OCI-LY3 (cell line): ENCODE results near the gene FMO2.

Experiments
- H2AFZ ChIP-seq: fragments of 200-600, 300-600 bp; shearing (Covaris generic); 2 replicates; pipeline ENCODE4 v1.6.0; 2014; ENCODE audit warnings: antibody characterized with exemption, low read depth, low read length
- H3K27ac ChIP-seq: fragments of 200-600, 300-600 bp; sonication (generic); 2 replicates; pipeline ENCODE4 v1.5.1; 2014; ENCODE audit warnings: mild to moderate bottlenecking, low read length, moderate library complexity, mixed read lengths
- H3K27me3 ChIP-seq: fragments of 200-600, 300-600 bp; sonication (generic); 2 replicates; pipeline ENCODE4 v1.6.1; 2014; ENCODE audit warnings: low read depth, low read length, mixed read lengths
- H3K36me3 ChIP-seq: fragments of 200-600, 300-600 bp; sonication (generic); replicated peaks from 2 replicates; pipeline ENCODE3; 2014; ENCODE audit warnings: low read depth, low read length, mixed read lengths
- H3K4me1 ChIP-seq: fragments of 300-600, 200-600 bp; sonication (generic); 2 replicates; pipeline ENCODE4 v1.6.1; 2014; ENCODE audit warnings: low read length, mixed read lengths
- H3K4me2 ChIP-seq: fragments of 200-600, 300-600 bp; sonication (generic); 2 replicates; pipeline ENCODE4 v1.6.1; 2014; ENCODE audit warnings: low read length, mixed read lengths
- H3K4me3 ChIP-seq: fragments of 300-600, 200-600 bp; sonication (generic); 2 replicates; pipeline ENCODE4 v1.5.1; 2014; ENCODE audit warnings: antibody characterized with exemption, mild to moderate bottlenecking, low read length, moderate library complexity
- H3K79me2 ChIP-seq: fragments of 300-600, 200-600 bp; shearing (Covaris generic); 2 replicates; pipeline ENCODE4 v1.6.1; 2014; ENCODE audit warnings: mild to moderate bottlenecking, low read length, mixed read lengths
- H3K9ac ChIP-seq: fragments of 300-600, 200-600 bp; shearing (Covaris generic); 2 replicates; pipeline ENCODE4 v1.6.0; 2014; ENCODE audit warnings: mild to moderate bottlenecking, low read length, moderate library complexity
- H3K9me3 ChIP-seq: fragments of 200-600, 300-600 bp; shearing (Covaris generic); 2 replicates; pipeline ENCODE4 v1.6.1; 2014; ENCODE audit warnings: low read length, mixed read lengths; ENCODE audit not compliant: insufficient read depth
- H4K20me1 ChIP-seq: fragments of 200-600, 300-600 bp; sonication (generic); 2 replicates; pipeline ENCODE4 v1.6.1; 2016; ENCODE audit warnings: low read length, mixed read lengths; ENCODE audit not compliant: insufficient read depth
- EZH2phosphoT487 ChIP-seq: fragments of 200-600 bp; shearing (Covaris generic); IDR thresholded peaks from 2 replicates; pipeline ENCODE4 v1.6.1; 2018; ENCODE audit warnings: antibody characterized with exemption, mixed run types, low read depth
- TF ChIP-seq, protein P1 (sequence below): fragments of 200-600, 300-600 bp; sonication (generic); IDR thresholded peaks from 2 replicates; pipeline ENCODE4 v1.5.1; 2014; ENCODE audit warnings: antibody characterized with exemption, low read length, low read depth

The FMO2 gene

GRCh38 chr1:171245458-171246064 lies 60.5 kb downstream of the FMO2 start:
- Histone ChIP-seq H3K4me2 (peak overlapping the region; percentile 31; the same call in 1 of the 2 replicates), H3K27me3 (no peaks in the 10 kb centered on the region), H3K36me3 (peaks cover 33% of the 10 kb centered on the region), H3K4me3 (no peak overlapping the region), H2AFZ (no peak overlapping the region), H3K79me2 (peaks cover 78% of the 10 kb centered on the region), H3K9me3 (no peaks in the 10 kb centered on the region), H3K4me1 (peaks cover 59% of the 10 kb centered on the region), H3K9ac (no peak overlapping the region), H3K27ac (peak overlapping the region; percentile 7), H4K20me1 (no peaks in the 10 kb centered on the region)
- TF ChIP-seq, protein P1, sequence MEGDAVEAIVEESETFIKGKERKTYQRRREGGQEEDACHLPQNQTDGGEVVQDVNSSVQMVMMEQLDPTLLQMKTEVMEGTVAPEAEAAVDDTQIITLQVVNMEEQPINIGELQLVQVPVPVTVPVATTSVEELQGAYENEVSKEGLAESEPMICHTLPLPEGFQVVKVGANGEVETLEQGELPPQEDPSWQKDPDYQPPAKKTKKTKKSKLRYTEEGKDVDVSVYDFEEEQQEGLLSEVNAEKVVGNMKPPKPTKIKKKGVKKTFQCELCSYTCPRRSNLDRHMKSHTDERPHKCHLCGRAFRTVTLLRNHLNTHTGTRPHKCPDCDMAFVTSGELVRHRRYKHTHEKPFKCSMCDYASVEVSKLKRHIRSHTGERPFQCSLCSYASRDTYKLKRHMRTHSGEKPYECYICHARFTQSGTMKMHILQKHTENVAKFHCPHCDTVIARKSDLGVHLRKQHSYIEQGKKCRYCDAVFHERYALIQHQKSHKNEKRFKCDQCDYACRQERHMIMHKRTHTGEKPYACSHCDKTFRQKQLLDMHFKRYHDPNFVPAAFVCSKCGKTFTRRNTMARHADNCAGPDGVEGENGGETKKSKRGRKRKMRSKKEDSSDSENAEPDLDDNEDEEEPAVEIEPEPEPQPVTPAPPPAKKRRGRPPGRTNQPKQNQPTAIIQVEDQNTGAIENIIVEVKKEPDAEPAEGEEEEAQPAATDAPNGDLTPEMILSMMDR, result peak; percentile 92
- no peak for TF ChIP-seq EZH2phosphoT487

DNA sequence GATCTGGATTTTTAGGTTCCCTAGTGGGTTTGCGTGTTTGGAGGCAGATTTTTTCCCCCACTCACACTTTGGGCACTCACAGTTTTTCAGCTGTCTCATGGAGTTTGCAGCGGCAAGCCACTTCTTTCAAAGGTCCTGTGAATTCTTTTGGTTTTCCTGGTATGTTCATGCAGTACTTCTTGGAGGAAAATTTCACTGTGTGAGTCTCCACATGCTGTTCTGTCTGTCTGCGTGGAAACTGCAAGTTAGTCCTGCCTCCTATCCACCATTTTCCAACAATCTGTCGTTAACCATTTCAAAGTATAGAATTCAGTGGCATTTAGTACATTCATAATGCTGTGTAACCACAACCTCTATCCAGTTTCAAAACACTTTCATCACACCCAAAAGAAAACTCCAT lies 62.4 kb downstream of the FMO2 start:
- Histone ChIP-seq H3K4me2 (no peak overlapping the region), H4K20me1 (no peaks in the 10 kb centered on the region), H3K4me1 (peaks cover 66% of the 10 kb centered on the region), H3K27me3 (no peaks in the 10 kb centered on the region), H3K79me2 (peaks cover 69% of the 10 kb centered on the region), H3K36me3 (peaks cover 27% of the 10 kb centered on the region), H3K9me3 (no peaks in the 10 kb centered on the region), H3K4me3 (no peak overlapping the region), H2AFZ (no peak overlapping the region), H3K27ac (no peak overlapping the region), H3K9ac (no peak overlapping the region)
- no peak for TF ChIP-seq EZH2phosphoT487
- TF ChIP-seq, protein P1, result no peak

DNA sequence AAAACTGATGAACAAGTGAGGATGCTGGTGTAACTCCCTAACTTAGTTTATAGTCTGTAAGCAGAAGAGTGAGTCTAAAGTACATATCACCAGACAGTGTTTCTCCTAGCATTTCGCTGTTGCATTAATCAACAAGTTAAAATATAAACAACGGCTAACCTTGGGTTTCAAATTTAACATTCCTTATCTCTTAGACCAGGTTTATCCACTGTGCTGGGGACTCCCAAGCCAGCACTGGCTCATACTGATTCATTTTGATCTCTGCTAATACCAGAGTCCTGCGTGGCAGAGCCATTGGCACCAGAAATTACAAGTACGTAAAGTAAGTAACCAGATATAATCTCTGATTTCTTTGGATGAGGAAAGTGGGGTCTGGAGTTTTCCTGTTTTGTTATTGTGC lies 63.2 kb downstream of the FMO2 start, which contains the start of gene FMO1:
TSS of gene FMO1 (plus strand) at position 193 of the 400 bp plus-strand sequence. CDS start 9,594 bp downstream, outside the sequence.
- peak within 1 kb of the TSS; percentile 91 for H3K9ac ChIP-seq
- H3K4me3 ChIP-seq, result peak within 1 kb of the TSS; percentile 80
- H3K4me1 ChIP-seq, result peaks cover 69% of the 10 kb centered on the region
- no peaks in the 10 kb centered on the region for H4K20me1 ChIP-seq
- peak within 1 kb of the TSS; percentile 92 for H3K4me2 ChIP-seq
- no peak within 1 kb of the TSS for H2AFZ ChIP-seq
- TF ChIP-seq, protein P1, result no peak
- TF ChIP-seq EZH2phosphoT487, result no peak
- peaks cover 21% of the 10 kb centered on the region for H3K36me3 ChIP-seq
- no peaks in the 10 kb centered on the region for H3K27me3 ChIP-seq
- peaks cover 60% of the 10 kb centered on the region for H3K79me2 ChIP-seq
- H3K27ac ChIP-seq, result peak within 1 kb of the TSS; percentile 95
- no peaks in the 10 kb centered on the region for H3K9me3 ChIP-seq

GRCh38 chr1:171248841-171249240 lies 63.7 kb downstream of the FMO2 start:
- H3K27me3 ChIP-seq, result no peaks in the 10 kb centered on the region
- no peaks in the 10 kb centered on the region for H3K9me3 ChIP-seq
- H4K20me1 ChIP-seq, result no peaks in the 10 kb centered on the region
- peaks cover 21% of the 10 kb centered on the region for H3K36me3 ChIP-seq
- H3K4me1 ChIP-seq, result peaks cover 69% of the 10 kb centered on the region
- H3K4me2 ChIP-seq, result peak overlapping the region; percentile 92
- TF ChIP-seq, protein P1, result no peak
- TF ChIP-seq EZH2phosphoT487, result no peak
- H3K4me3 ChIP-seq, result no peak overlapping the region
- H3K79me2 ChIP-seq, result peaks cover 55% of the 10 kb centered on the region
- H3K9ac ChIP-seq, result peak overlapping the region; percentile 91; the same call in 1 of the 2 replicates
- no peak overlapping the region for H2AFZ ChIP-seq
- no peak overlapping the region for H3K27ac ChIP-seq
